Duodenal mucosa (tissue), 2 donors: ENCODE measurements around the gene MPG.

ENCODE experiments used
- H3K27ac ChIP-seq: one replicate; pipeline ENCODE4 v1.7.0; 2013; ENCODE audit warnings: low read depth, low read length
- H3K27me3 ChIP-seq, 2 donors: one replicate each; pipeline ENCODE4 v1.7.0; 2013; ENCODE audit warnings: low read length in 2 of 2, control low read depth in 1 of 2; ENCODE audit not compliant: insufficient read depth in 2 of 2, control insufficient read depth in 1 of 2
- H3K36me3 ChIP-seq, 2 donors: one replicate each; pipeline ENCODE4 v1.7.0; 2013; ENCODE audit warnings: low read length in 2 of 2, control low read depth in 1 of 2; ENCODE audit not compliant: insufficient read depth in 2 of 2, control insufficient read depth in 1 of 2
- H3K4me1 ChIP-seq, 2 donors: one replicate each; pipeline ENCODE4 v1.7.0; 2013; ENCODE audit warnings: low read length in 2 of 2, control low read depth in 1 of 2; ENCODE audit not compliant: insufficient read depth in 2 of 2, control insufficient read depth in 1 of 2
- H3K4me3 ChIP-seq, 2 donors: one replicate each; pipeline ENCODE4 v1.7.0; 2013; ENCODE audit warnings: low read length in 2 of 2, low read depth in 1 of 2
- H3K9ac ChIP-seq, 2 donors: one replicate each; pipeline ENCODE4 v1.7.0; 2013; ENCODE audit warnings: low read length in 2 of 2, low read depth in 1 of 2
- H3K9me3 ChIP-seq, 2 donors: one replicate each; pipeline ENCODE4 v1.7.0; 2013; ENCODE audit warnings: low read length in 2 of 2, control low read depth in 1 of 2; ENCODE audit not compliant: control insufficient read depth in 1 of 2

MPG gene

GRCh38 chr16:96935-97381, 18.9 kb downstream of the MPG start:
- Histone ChIP-seq H3K9ac (no peak overlapping the region), H3K36me3 (peaks cover 0 to 25% of the 10 kb centered on the region in 2 donors), H3K9me3 (no peaks in the 10 kb centered on the region), H3K27ac (no peak overlapping the region), H3K4me1 (no peaks in the 10 kb centered on the region), H3K27me3 (no peaks in the 10 kb centered on the region), H3K4me3 (no peak overlapping the region)

- Histone ChIP-seq H3K27ac (no peak overlapping the region), H3K4me1 (no peaks in the 10 kb centered on the region), H3K4me3 (no peak overlapping the region), H3K9ac (no peak overlapping the region), H3K9me3 (no peaks in the 10 kb centered on the region), H3K27me3 (no peaks in the 10 kb centered on the region), H3K36me3 (peaks cover 0 to 22% of the 10 kb centered on the region in 2 donors)
These were observed 19.8 kb downstream of the MPG start for GRCh38 chr16:97822-98221.

DNA sequence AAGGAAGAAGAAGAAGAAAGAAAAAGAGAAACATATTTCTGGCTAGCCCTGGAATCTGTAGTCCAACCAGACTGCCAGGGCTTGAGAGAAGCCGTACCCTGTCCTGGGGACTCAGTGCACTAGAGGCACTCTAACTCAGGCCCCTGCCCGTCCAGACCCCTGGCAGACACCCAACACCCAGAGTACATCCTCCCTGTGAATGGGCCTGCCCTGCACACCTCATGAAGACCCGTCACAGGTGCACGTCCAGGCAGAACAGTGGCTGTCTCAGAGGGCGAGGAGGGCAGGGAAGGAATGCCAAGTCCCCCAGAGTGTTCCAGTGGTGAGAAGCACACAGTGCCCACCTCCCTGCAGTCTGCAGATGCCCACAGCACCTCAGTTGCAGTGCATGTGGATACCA, 23.0 kb downstream of the MPG start:
- peaks cover 0 to 30% of the 10 kb centered on the region in 2 donors for H3K36me3 ChIP-seq
- no peaks in the 10 kb centered on the region for H3K27me3 ChIP-seq
- no peak overlapping the region for H3K27ac ChIP-seq
- no peaks in the 10 kb centered on the region for H3K9me3 ChIP-seq
- no peak overlapping the region for H3K4me3 ChIP-seq
- H3K9ac ChIP-seq: no peak overlapping the region
- no peaks in the 10 kb centered on the region for H3K4me1 ChIP-seq

DNA sequence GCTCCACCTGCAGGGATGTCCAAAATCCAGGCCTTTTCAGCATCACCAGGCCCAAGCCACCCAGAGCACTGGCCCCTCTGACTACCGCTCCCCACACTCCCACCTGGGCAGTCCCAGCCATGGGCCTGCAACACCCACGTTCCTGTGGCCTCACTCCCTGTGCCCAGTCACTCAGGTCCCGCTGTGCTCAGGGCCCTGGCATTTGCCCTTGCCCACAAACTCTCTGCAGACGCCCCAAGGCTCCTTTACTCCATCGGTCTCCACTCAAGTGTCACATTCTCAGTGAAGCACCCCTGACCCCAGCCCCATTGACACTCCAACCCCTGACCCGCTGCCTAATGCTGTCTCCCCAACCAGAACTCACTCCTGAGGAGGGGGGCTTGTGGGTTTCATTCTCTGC, 23.6 kb downstream of the MPG start:
- Histone ChIP-seq H3K4me3 (no peak overlapping the region), H3K27ac (no peak overlapping the region), H3K4me1 (no peaks in the 10 kb centered on the region), H3K9me3 (no peaks in the 10 kb centered on the region), H3K36me3 (peaks cover 0 to 31% of the 10 kb centered on the region in 2 donors), H3K27me3 (no peaks in the 10 kb centered on the region), H3K9ac (no peak overlapping the region)

GRCh38 chr16:102060-102855, 24.2 kb downstream of the MPG start:
- H3K36me3 ChIP-seq: peaks cover 0 to 31% of the 10 kb centered on the region in 2 donors
- H3K9me3 ChIP-seq: no peaks in the 10 kb centered on the region
- no peak overlapping the region for H3K9ac ChIP-seq
- H3K27ac ChIP-seq: no peak overlapping the region
- no peaks in the 10 kb centered on the region for H3K27me3 ChIP-seq
- H3K4me3 ChIP-seq: no peak overlapping the region
- no peaks in the 10 kb centered on the region for H3K4me1 ChIP-seq

GRCh38 chr16:104355-104754, 26.3 kb downstream of the MPG start:
- H3K27ac ChIP-seq: no peak overlapping the region
- no peaks in the 10 kb centered on the region for H3K27me3 ChIP-seq
- peaks cover 0 to 25% of the 10 kb centered on the region in 2 donors for H3K36me3 ChIP-seq
- no peak overlapping the region for H3K4me3 ChIP-seq
- no peaks in the 10 kb centered on the region for H3K4me1 ChIP-seq
- no peak overlapping the region for H3K9ac ChIP-seq
- H3K9me3 ChIP-seq: no peaks in the 10 kb centered on the region

GRCh38 chr16:104928-105327, 26.9 kb downstream of the MPG start:
- no peak overlapping the region for H3K27ac ChIP-seq
- peaks cover 0 to 27% of the 10 kb centered on the region in 2 donors for H3K36me3 ChIP-seq
- no peak overlapping the region for H3K9ac ChIP-seq

DNA sequence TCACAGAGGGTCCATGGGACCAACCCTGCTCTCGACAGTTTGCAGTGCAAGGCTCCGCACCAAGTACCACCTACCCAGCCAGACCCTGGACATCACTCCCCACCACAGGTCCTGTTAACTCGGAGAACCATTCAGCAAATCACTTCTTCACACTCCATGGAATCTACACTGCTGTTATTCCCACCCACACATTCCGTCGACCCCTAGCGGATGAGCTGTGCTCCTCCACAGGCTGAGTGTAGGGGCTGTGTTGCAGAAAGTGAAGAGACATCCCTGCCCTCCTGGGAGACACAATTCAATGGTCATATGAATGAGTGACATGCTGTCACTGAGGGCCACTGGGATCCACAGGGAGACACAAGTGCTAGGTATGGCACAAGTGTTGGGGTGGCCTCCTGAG, 27.5 kb downstream of the MPG start:
- Histone ChIP-seq H3K27ac (no peak overlapping the region), H3K4me3 (no peak overlapping the region), H3K9me3 (no peaks in the 10 kb centered on the region), H3K36me3 (peaks cover 0 to 27% of the 10 kb centered on the region in 2 donors), H3K27me3 (no peaks in the 10 kb centered on the region), H3K4me1 (no peaks in the 10 kb centered on the region), H3K9ac (no peak overlapping the region)

More at GRCh38 chr16:104928-105327, 26.9 kb downstream of the MPG start:
- Histone ChIP-seq H3K9me3 (no peaks in the 10 kb centered on the region), H3K27me3 (no peaks in the 10 kb centered on the region), H3K4me1 (no peaks in the 10 kb centered on the region), H3K4me3 (no peak overlapping the region)

- peaks cover under 1 to 24% of the 10 kb centered on the region in 2 donors for H3K36me3 ChIP-seq
- no peak overlapping the region for H3K9ac ChIP-seq
- no peaks in the 10 kb centered on the region for H3K4me1 ChIP-seq
- H3K9me3 ChIP-seq: no peaks in the 10 kb centered on the region
- no peaks in the 10 kb centered on the region for H3K27me3 ChIP-seq
- no peak overlapping the region for H3K27ac ChIP-seq
- H3K4me3 ChIP-seq: no peak overlapping the region
These were observed 28.7 kb downstream of the MPG start for GRCh38 chr16:106623-107324.

GRCh38 chr16:112153-112840, 34.3 kb downstream of the MPG start:
- Histone ChIP-seq H3K27me3 (no peaks in the 10 kb centered on the region), H3K27ac (no peak overlapping the region), H3K4me1 (peaks cover 0 to under 1% of the 10 kb centered on the region in 2 donors), H3K9ac (no peak overlapping the region), H3K4me3 (no peak overlapping the region), H3K36me3 (peaks cover 4 to 39% of the 10 kb centered on the region in 2 donors), H3K9me3 (no peaks in the 10 kb centered on the region)
